Fibroblast of skin of scalp (primary cell): Measurements from ENCODE around the gene CCR5. TPM values are rescaled to one million over a fixed set of nuclear protein-coding genes. Genes with fewer than 3 reads are reported as not detected.
"Not testable (repeated sequence)": the region's sequence is repeated elsewhere in the genome, so short reads cannot be mapped to it uniquely, and the experiment has no call there.

Experiments used
- DNase-seq: peaks from one replicate; pipeline ENCODE4 v3.0.0-alpha.2; 2013
- polyA plus RNA-seq, 2 experiments: library from polyadenylated mRNA; unstranded; fragments of 120-200 nt; gene quantifications; one replicate each; pipeline ENCODE4 v1.2.1, GENCODE V29; 2013; ENCODE audit not compliant: insufficient read length in 2 of 2

Gene CCR5
- polyA plus RNA-seq (2013, experiment 1 of 2; ENCODE audit: insufficient read length), result not detected
- polyA plus RNA-seq (2013, experiment 2 of 2; ENCODE audit: insufficient read length), result not detected

GRCh38 chr3:46370839-46371518, at the start of gene CCR5:
Gene CCR5, plus strand, starts transcription at chr3:46370946. Its CDS starts 1,957 bp downstream, at chr3:46372903.
- DNase-seq, result no peak

DNA sequence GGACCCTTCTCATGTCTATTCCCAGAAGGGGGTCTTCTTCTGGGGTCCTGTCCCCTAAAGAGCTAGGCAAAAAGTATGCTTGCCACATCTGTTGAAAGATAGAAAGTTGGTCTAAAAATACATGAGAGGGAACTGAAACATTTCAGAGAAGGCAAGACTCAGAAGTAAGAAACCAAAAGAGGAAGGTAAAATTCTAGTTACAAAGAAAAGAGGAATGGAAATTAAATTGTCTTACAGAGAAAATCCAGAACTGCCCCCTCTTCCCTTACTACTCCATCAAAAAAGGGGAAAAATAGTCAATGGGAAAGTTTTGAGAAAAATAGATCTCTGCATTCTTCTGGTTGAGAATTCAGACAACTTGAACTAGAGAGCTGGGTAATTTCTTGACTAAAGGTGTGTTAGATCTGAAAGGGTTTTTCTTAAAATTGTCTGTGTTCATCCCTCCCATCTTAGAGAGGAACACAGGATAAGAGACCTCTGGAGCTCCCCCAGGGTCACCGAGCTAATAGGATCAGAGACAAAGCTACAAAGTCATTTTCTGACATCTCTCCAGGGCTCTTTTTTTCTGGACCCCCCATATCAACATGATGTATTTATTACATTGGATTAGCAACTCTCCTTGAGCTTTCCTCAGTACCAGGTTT, 49.2 kb upstream of the CCR5 start:
- no peak for DNase-seq

- no peak for DNase-seq
Measured at GRCh38 chr3:46324036-46324435, 46.7 kb upstream of the CCR5 start.

- no peak for DNase-seq
Measured at GRCh38 chr3:46325645-46326300, 45.0 kb upstream of the CCR5 start.

GRCh38 chr3:46330676-46331075, 40.1 kb upstream of the CCR5 start:
- not testable (repeated sequence) for DNase-seq

GRCh38 chr3:46334741-46335478, 35.8 kb upstream of the CCR5 start:
- DNase-seq, result peak; percentile 13

DNA sequence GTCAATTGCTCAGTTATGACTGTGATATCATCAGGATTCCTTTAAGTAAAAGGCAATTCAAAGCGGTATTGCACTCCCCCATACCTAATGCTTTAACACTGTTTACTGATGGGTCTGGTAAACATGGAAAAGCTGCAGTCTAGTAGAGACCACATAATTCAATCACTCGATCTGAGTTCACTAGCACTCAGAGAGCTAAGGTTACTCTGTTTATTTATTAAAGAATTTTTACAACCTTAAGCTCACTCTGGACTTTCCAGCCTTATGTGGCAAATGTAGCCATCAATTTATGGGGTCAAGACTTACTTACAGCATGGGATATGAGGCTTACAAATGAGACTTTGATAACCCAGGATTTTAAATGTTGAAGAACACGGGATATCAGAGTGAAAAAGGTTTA, 35.2 kb upstream of the CCR5 start:
- DNase-seq, result no peak

- no peak for DNase-seq
Measured at GRCh38 chr3:46337911-46338310, 32.8 kb upstream of the CCR5 start.

GRCh38 chr3:46338840-46339239, 31.9 kb upstream of the CCR5 start:
- DNase-seq, result no peak

DNA sequence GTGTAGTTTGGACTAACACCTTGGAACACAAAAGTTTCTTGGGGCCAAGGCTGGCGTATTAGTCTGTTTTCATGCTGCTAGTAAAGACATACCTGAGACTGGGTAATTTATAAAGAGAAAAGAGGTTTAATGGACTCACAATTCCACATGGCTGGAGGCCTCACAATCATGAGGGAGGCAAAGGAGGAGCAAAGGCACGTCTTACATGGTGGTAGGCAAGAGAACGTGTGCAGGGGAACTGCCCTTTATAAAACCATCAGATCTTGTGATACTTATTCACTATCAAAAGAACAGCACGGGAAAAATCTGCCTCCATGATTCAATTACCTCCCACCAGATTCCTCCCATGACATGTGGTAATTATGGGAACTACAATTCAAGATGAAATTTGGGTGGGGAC, 26.3 kb upstream of the CCR5 start:
- DNase-seq, result no peak

GRCh38 chr3:46348823-46349482, 21.8 kb upstream of the CCR5 start:
- DNase-seq, result no peak

GRCh38 chr3:46349484-46350261, 21.1 kb upstream of the CCR5 start:
- no peak for DNase-seq

- no peak for DNase-seq
Measured at GRCh38 chr3:46350262-46350565, 20.5 kb upstream of the CCR5 start.

- DNase-seq, result no peak
Measured at GRCh38 chr3:46351646-46352045, 19.1 kb upstream of the CCR5 start.

GRCh38 chr3:46353090-46353489, 17.7 kb upstream of the CCR5 start:
- no peak for DNase-seq

DNA sequence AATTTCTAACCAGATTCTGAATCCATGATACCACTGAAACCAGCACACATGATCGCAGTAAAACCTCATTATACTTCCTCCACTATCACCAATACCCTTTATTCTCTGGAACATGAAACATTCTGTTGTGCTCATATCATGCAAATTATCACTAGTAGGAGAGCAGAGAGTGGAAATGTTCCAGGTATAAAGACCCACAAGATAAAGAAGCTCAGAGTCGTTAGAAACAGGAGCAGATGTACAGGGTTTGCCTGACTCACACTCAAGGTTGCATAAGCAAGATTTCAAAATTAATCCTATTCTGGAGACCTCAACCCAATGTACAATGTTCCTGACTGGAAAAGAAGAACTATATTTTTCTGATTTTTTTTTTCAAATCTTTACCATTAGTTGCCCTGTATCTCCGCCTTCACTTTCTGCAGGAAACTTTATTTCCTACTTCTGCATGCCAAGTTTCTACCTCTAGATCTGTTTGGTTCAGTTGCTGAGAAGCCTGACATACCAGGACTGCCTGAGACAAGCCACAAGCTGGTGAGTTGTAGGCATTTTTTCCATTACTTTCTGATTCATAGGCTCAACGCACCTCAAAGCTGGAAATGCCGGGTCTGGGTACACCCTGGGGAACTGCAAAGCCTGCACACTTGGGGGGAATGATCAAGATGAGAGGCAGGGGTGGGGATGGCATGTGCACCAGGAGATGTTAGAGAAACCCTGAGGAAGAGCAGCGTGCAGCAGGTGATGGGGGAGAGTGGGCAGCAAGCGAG, 16.9 kb upstream of the CCR5 start, which contains the start of gene CCR2:
Gene CCR2, plus strand, starts transcription at position 465 of the 764 bp plus-strand sequence. CDS start 3,417 bp downstream, outside the sequence.
- DNase-seq, result no peak

DNA sequence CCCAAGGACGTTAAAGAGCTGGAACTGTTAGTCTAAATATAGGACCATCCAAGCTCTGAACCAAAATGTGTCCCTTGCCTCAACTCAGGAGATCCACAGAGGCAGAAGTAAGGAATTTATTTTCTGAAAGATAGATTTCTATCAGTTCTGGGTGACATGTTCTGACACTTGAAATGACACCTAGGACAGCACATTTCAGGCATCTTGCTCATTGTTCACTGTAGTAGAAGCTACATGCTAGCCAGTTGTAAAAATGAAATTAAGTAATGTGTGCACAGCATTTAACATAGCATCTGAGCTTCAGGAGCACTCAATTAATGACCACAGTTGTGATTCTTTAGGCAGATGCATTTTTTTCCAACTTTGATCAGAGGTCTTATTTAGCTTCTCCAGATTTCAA, 16.3 kb upstream of the CCR5 start:
- no peak for DNase-seq

GRCh38 chr3:46354984-46355383, 15.8 kb upstream of the CCR5 start:
- DNase-seq, result no peak

GRCh38 chr3:46356276-46356675, 14.5 kb upstream of the CCR5 start:
- no peak for DNase-seq

DNA sequence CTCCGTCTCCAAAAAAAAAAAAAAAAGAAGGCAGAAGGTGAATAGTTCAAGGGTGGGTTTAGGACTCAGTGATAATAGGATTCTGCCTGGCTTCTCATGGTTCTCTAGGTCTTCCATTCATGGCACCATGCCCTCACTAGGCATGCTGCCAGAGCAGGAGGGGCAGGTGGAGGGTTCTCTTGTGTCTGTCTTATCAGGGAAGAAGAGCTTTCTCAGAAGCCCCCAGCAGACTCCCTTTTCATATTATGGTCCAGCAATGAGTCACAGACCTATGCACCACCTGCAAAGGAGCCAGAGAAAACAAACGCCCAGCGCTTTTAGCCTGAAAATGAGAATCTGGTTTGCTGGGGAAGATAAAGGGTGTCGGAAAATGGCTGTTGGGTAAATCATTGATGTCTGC, 13.8 kb upstream of the CCR5 start:
- DNase-seq, result no peak

DNA sequence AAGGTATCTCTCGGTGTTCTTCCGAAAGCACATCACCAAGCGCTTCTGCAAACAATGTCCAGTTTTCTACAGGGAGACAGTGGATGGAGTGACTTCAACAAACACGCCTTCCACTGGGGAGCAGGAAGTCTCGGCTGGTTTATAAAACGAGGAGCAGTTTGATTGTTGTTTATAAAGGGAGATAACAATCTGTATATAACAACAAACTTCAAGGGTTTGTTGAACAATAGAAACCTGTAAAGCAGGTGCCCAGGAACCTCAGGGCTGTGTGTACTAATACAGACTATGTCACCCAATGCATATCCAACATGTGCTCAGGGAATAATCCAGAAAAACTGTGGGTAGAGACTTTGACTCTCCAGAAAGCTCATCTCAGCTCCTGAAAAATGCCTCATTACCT, 12.3 kb upstream of the CCR5 start:
- DNase-seq, result no peak
